DOHH2 (cell line): Measurements from ENCODE around the gene DCX.

Source experiments
- H3F3A ChIP-seq: fragments of 200-600 bp; sonication (generic), shearing (Covaris generic); 2 replicates; pipeline ENCODE4 v1.6.0; 2016; ENCODE audit warnings: antibody characterized with exemption, mild to moderate bottlenecking; ENCODE audit not compliant: control insufficient read depth, insufficient read depth
- H3K27ac ChIP-seq: fragments of 200-600 bp; sonication (generic); 2 replicates; pipeline ENCODE4 v1.5.1; 2014; ENCODE audit warnings: low read depth, mild to moderate bottlenecking, low read length, moderate library complexity
- H3K27me3 ChIP-seq: fragments of 200-600 bp; sonication (generic); 2 replicates; pipeline ENCODE4 v1.6.1; 2014; ENCODE audit warnings: mild to moderate bottlenecking, low read length, mixed read lengths; ENCODE audit not compliant: control insufficient read depth
- H3K36me3 ChIP-seq: fragments of 200-600 bp; sonication (generic); 2 replicates; pipeline ENCODE4 v1.6.1; 2014; ENCODE audit warnings: mild to moderate bottlenecking, low read length, moderate library complexity, mixed read lengths; ENCODE audit not compliant: control insufficient read depth
- H3K4me1 ChIP-seq: fragments of 200-600 bp; sonication (generic); 2 replicates; pipeline ENCODE4 v1.6.1; 2014; ENCODE audit warnings: mild to moderate bottlenecking, low read length, mixed read lengths; ENCODE audit not compliant: control insufficient read depth
- H3K4me2 ChIP-seq: fragments of 200-600 bp; sonication (generic); 2 replicates; pipeline ENCODE4 v1.6.0; 2014; ENCODE audit warnings: mild to moderate bottlenecking, low read length, moderate library complexity
- H3K4me3 ChIP-seq: fragments of 200-600 bp; sonication (generic); 2 replicates; pipeline ENCODE4 v1.5.1; 2014; ENCODE audit warnings: mild to moderate bottlenecking, low read length, mixed read lengths
- H3K79me2 ChIP-seq: fragments of 200-600 bp; sonication (generic); 2 replicates; pipeline ENCODE4 v1.6.1; 2014; ENCODE audit warnings: mild to moderate bottlenecking, low read length, mixed read lengths; ENCODE audit not compliant: control insufficient read depth
- H3K9me2 ChIP-seq: fragments of 200-600 bp; sonication (generic); replicated peaks from 2 replicates; pipeline ENCODE4 v1.6.1; 2014; ENCODE audit warnings: mild to moderate bottlenecking, low read length, mixed read lengths; ENCODE audit not compliant: control insufficient read depth
- H3K9me3 ChIP-seq: fragments of 200-600 bp; sonication (generic); 2 replicates; pipeline ENCODE4 v1.6.1; 2014; ENCODE audit warnings: antibody characterized with exemption, low read length, mixed read lengths; ENCODE audit not compliant: control insufficient read depth, insufficient read depth
- H4K20me1 ChIP-seq: fragments of 200-600 bp; sonication (generic); 2 replicates; pipeline ENCODE4 v1.6.0; 2014; ENCODE audit warnings: low read depth, mild to moderate bottlenecking, antibody characterized with exemption, low read length, moderate library complexity; ENCODE audit not compliant: control insufficient read depth, insufficient read depth
- CTCF ChIP-seq: fragments of 200-600 bp; sonication (generic); IDR thresholded peaks from one replicate; pipeline ENCODE4 v1.5.1; 2014; ENCODE audit warnings: antibody characterized with exemption, mild to moderate bottlenecking, low read depth, low read length; ENCODE audit not compliant: poor library complexity, severe bottlenecking
- EZH2phosphoT487 ChIP-seq: fragments of 200-600 bp; sonication (generic); IDR thresholded peaks from 2 replicates; pipeline ENCODE4 v1.6.1; 2017; ENCODE audit warnings: borderline replicate concordance, mild to moderate bottlenecking, antibody characterized with exemption, low read length, moderate library complexity, mixed read lengths

The DCX gene

GRCh38 chrX:111336141-111336540 lies 75.9 kb downstream of the DCX start:
- no peak for TF ChIP-seq CTCF

GRCh38 chrX:111329370-111329769 lies 82.6 kb downstream of the DCX start:
- H3K4me1 ChIP-seq, result no peaks in the 10 kb centered on the region
- H4K20me1 ChIP-seq, result no peaks in the 10 kb centered on the region
- H3K9me3 ChIP-seq, result no peaks in the 10 kb centered on the region
- no peaks in the 10 kb centered on the region for H3K27me3 ChIP-seq
- no peak overlapping the region for H3K27ac ChIP-seq
- TF ChIP-seq CTCF (no peak), EZH2phosphoT487 (no peak)
- no peaks in the 10 kb centered on the region for H3F3A ChIP-seq
- H3K4me2 ChIP-seq, result no peak overlapping the region
- H3K79me2 ChIP-seq, result no peaks in the 10 kb centered on the region
- H3K36me3 ChIP-seq, result no peaks in the 10 kb centered on the region
- no peaks in the 10 kb centered on the region for H3K9me2 ChIP-seq
- H3K4me3 ChIP-seq, result no peak overlapping the region

More at GRCh38 chrX:111336141-111336540, 75.9 kb downstream of the DCX start:
- Histone ChIP-seq H3K27me3 (no peaks in the 10 kb centered on the region), H3K4me1 (no peaks in the 10 kb centered on the region), H3K9me2 (no peaks in the 10 kb centered on the region), H3K36me3 (no peaks in the 10 kb centered on the region), H3K27ac (no peak overlapping the region), H3F3A (no peaks in the 10 kb centered on the region), H4K20me1 (no peaks in the 10 kb centered on the region), H3K9me3 (no peaks in the 10 kb centered on the region), H3K4me2 (no peak overlapping the region), H3K4me3 (no peak overlapping the region), H3K79me2 (no peaks in the 10 kb centered on the region)

GRCh38 chrX:111328858-111329257 lies 83.1 kb downstream of the DCX start:
- no peak overlapping the region for H3K27ac ChIP-seq
- TF ChIP-seq CTCF (no peak), EZH2phosphoT487 (no peak)
- H3K4me3 ChIP-seq, result no peak overlapping the region
- H4K20me1 ChIP-seq, result no peaks in the 10 kb centered on the region
- H3K9me2 ChIP-seq, result no peaks in the 10 kb centered on the region
- no peaks in the 10 kb centered on the region for H3K9me3 ChIP-seq
- H3K4me1 ChIP-seq, result no peaks in the 10 kb centered on the region
- H3K27me3 ChIP-seq, result no peaks in the 10 kb centered on the region
- no peaks in the 10 kb centered on the region for H3F3A ChIP-seq
- no peak overlapping the region for H3K4me2 ChIP-seq
- H3K79me2 ChIP-seq, result no peaks in the 10 kb centered on the region
- H3K36me3 ChIP-seq, result no peaks in the 10 kb centered on the region
